HEK293 (cell line): Measurements from ENCODE around the gene FAM118B.

ENCODE experiments used
- CTCF ChIA-PET: fragments of 350-600 bp; formaldehyde crosslinking; extraction: SDS; loops from one replicate; lab custom pipeline; 2021; ENCODE audit warnings: antibody characterized with exemption; lab: Yijun Ruan, JAX
- POLR2A ChIA-PET: fragments of 300-600 bp; formaldehyde crosslinking; extraction: SDS; loops from one replicate; lab custom pipeline; 2020; ENCODE audit warnings: antibody characterized with exemption, inconsistent platforms; lab: Yijun Ruan, JAX
- H3K27ac ChIP-seq: fragments of 200-500 bp; sonication (Bioruptor generic); 2 replicates; pipeline ENCODE4 v1.5.1; 2014; ENCODE audit warnings: low read depth, low read length, control low read depth, inconsistent platforms; ENCODE audit errors: extremely low read depth
- H3K36me3 ChIP-seq, 2 experiments: fragments of 200-500 bp in 1 of 2; sonication (Bioruptor generic) in 1 of 2; 1 replicate in 1 of 2; 2 replicates in 1 of 2; pipeline ENCODE4 v1.5.1; 2014 to 2017; ENCODE audit warnings: inconsistent platforms in 2 of 2, low read length in 2 of 2; ENCODE audit not compliant: control insufficient read depth in 2 of 2, insufficient read depth in 1 of 2
- H3K4me1 ChIP-seq: fragments of 200-500 bp; sonication (Bioruptor generic); 2 replicates; pipeline ENCODE4 v1.5.1; 2014; ENCODE audit warnings: mild to moderate bottlenecking, low read length, inconsistent platforms; ENCODE audit not compliant: control insufficient read depth, insufficient read depth
- H3K4me3 ChIP-seq: 2 replicates; pipeline ENCODE4 v1.5.1; 2011; ENCODE audit warnings: low read depth, mild to moderate bottlenecking, control low read depth, low read length, moderate library complexity
- H3K9me3 ChIP-seq: fragments of 200-500 bp; sonication (Bioruptor generic); 2 replicates; pipeline ENCODE4 v1.5.1; 2014; ENCODE audit warnings: low read depth, low read length, inconsistent platforms; ENCODE audit not compliant: control insufficient read depth, insufficient read depth
- BCL6B ChIP-seq: fragments of 450-650 bp; formaldehyde crosslinking; IDR thresholded peaks from 2 replicates; pipeline ENCODE4 v1.5.1; 2017; ENCODE audit warnings: missing biosample characterization, missing genetic modification characterization
- OVOL3 ChIP-seq: fragments of 450-650 bp; formaldehyde crosslinking; IDR thresholded peaks from 2 replicates; pipeline ENCODE4 v1.5.1; 2016; ENCODE audit warnings: missing biosample characterization, missing genetic modification characterization
- TSHZ1 ChIP-seq: fragments of 450-650 bp; formaldehyde crosslinking; IDR thresholded peaks from 2 replicates; pipeline ENCODE4 v1.5.1; 2016; ENCODE audit warnings: missing biosample characterization, missing genetic modification characterization, borderline replicate concordance
- ZBTB26 ChIP-seq: fragments of 450-650 bp; formaldehyde crosslinking; optimal IDR thresholded peaks from 2 replicates; pipeline ENCODE3; 2016; ENCODE audit warnings: missing biosample characterization, mild to moderate bottlenecking, missing genetic modification characterization
- ZBTB6 ChIP-seq: fragments of 450-650 bp; formaldehyde crosslinking; IDR thresholded peaks from 2 replicates; pipeline ENCODE4 v1.5.1; 2017; ENCODE audit warnings: missing biosample characterization, missing genetic modification characterization
- ZNF2 ChIP-seq: fragments of 450-650 bp; formaldehyde crosslinking; IDR thresholded peaks from 2 replicates; pipeline ENCODE4 v1.5.1; 2016; ENCODE audit warnings: missing biosample characterization, missing genetic modification characterization
- ZNF223 ChIP-seq: fragments of 450-650 bp; formaldehyde crosslinking; IDR thresholded peaks from 2 replicates; pipeline ENCODE4 v1.5.1; 2016; ENCODE audit warnings: missing biosample characterization, missing genetic modification characterization
- ZNF239 ChIP-seq: fragments of 450-650 bp; formaldehyde crosslinking; IDR thresholded peaks from 2 replicates; pipeline ENCODE4 v1.5.1; 2016; ENCODE audit warnings: missing biosample characterization, missing genetic modification characterization
- ZNF24 ChIP-seq: fragments of 450-650 bp; formaldehyde crosslinking; IDR thresholded peaks from 2 replicates; pipeline ENCODE4 v1.5.1; 2016; ENCODE audit warnings: missing biosample characterization, missing genetic modification characterization
- ZNF26 ChIP-seq: fragments of 450-650 bp; formaldehyde crosslinking; IDR thresholded peaks from 2 replicates; pipeline ENCODE4 v1.5.1; 2016; ENCODE audit warnings: missing biosample characterization, missing genetic modification characterization
- ZNF302 ChIP-seq: fragments of 450-650 bp; formaldehyde crosslinking; IDR thresholded peaks from 2 replicates; pipeline ENCODE4 v1.5.1; 2016; ENCODE audit warnings: missing biosample characterization, missing genetic modification characterization, low read depth
- ZNF398 ChIP-seq: fragments of 450-650 bp; formaldehyde crosslinking; IDR thresholded peaks from 2 replicates; pipeline ENCODE4 v1.5.1; 2017; ENCODE audit warnings: missing biosample characterization, missing genetic modification characterization
- ZNF521 ChIP-seq: fragments of 450-650 bp; formaldehyde crosslinking; IDR thresholded peaks from 2 replicates; pipeline ENCODE4 v1.5.1; 2017; ENCODE audit warnings: missing biosample characterization, mild to moderate bottlenecking, missing genetic modification characterization
- ZNF585B ChIP-seq: fragments of 450-650 bp; formaldehyde crosslinking; IDR thresholded peaks from 2 replicates; pipeline ENCODE4 v1.5.1; 2016; ENCODE audit warnings: missing biosample characterization, missing genetic modification characterization
- ZNF623 ChIP-seq: fragments of 450-650 bp; formaldehyde crosslinking; IDR thresholded peaks from 2 replicates; pipeline ENCODE4 v1.5.1; 2016; ENCODE audit warnings: missing biosample characterization, missing genetic modification characterization
- ZNF639 ChIP-seq: fragments of 450-650 bp; formaldehyde crosslinking; IDR thresholded peaks from 2 replicates; pipeline ENCODE4 v1.5.1; 2016; ENCODE audit warnings: missing biosample characterization, missing genetic modification characterization
- ZNF776 ChIP-seq: fragments of 450-650 bp; formaldehyde crosslinking; IDR thresholded peaks from 2 replicates; pipeline ENCODE4 v1.5.0; 2017; ENCODE audit warnings: missing biosample characterization, missing genetic modification characterization, borderline replicate concordance

FAM118B gene

GRCh38 chr11:126257144-126257543 lies 45.6 kb downstream of the FAM118B start:
- no peak for TF ChIP-seq ZNF521 (tag by site-specific recombination)
- TF ChIP-seq ZNF639, result no peak
- H3K4me1 ChIP-seq, result no peaks in the 10 kb centered on the region
- no peak overlapping the region for H3K27ac ChIP-seq
- ChIA-PET POLR2A (no interaction called here), CTCF (no interaction called here)
- H3K4me3 ChIP-seq, result no peak overlapping the region
- H3K36me3 ChIP-seq, result peaks cover 5 to 73% of the 10 kb centered on the region in 2 experiments; a peak in 2 of 3 replicates
- no peaks in the 10 kb centered on the region for H3K9me3 ChIP-seq

- ChIA-PET CTCF (interaction anchor here (0.6 kb wide), 1 partner anchor 336 kb away, joined by 3 read pairs; no protein-coding TSS in a partner anchor), POLR2A (interaction anchor here (1.1 kb wide), 1 partner anchor 14 kb away, joined by 4 read pairs; no protein-coding TSS in a partner anchor)
- Histone ChIP-seq H3K4me3 (no peak overlapping the region), H3K36me3 (peaks cover 5 to 76% of the 10 kb centered on the region in 2 experiments; a peak in 2 of 3 replicates), H3K9me3 (no peaks in the 10 kb centered on the region), H3K27ac (no peak overlapping the region), H3K4me1 (no peaks in the 10 kb centered on the region)
- TF ChIP-seq ZBTB26 (tag by site-specific recombination), result no peak
- no peak for TF ChIP-seq BCL6B (tag by site-specific recombination)
- no peak for TF ChIP-seq TSHZ1 (tag by site-specific recombination)
- TF ChIP-seq ZNF239 (tag by site-specific recombination), result no peak
- TF ChIP-seq ZNF776, result no peak
- TF ChIP-seq OVOL3 (tag by site-specific recombination), result no peak
- TF ChIP-seq ZNF302 (tag by site-specific recombination), result no peak
- no peak for TF ChIP-seq ZNF223 (tag by site-specific recombination)
- TF ChIP-seq ZNF2 (tag by site-specific recombination), result no peak
- no peak for TF ChIP-seq ZNF623 (tag by site-specific recombination)
- TF ChIP-seq ZBTB6, result no peak
- TF ChIP-seq ZNF585B, result no peak
- no peak for TF ChIP-seq ZNF398 (tag by site-specific recombination)
- no peak for TF ChIP-seq ZNF24 (tag by site-specific recombination)
- TF ChIP-seq ZNF26 (tag by site-specific recombination), result no peak
Measured at GRCh38 chr11:126257764-126258163, 46.2 kb downstream of the FAM118B start.
